Keratinocyte (primary cell): ENCODE results near the gene DEPP1. TPM values are rescaled to one million over a fixed set of nuclear protein-coding genes. Genes with fewer than 3 reads are reported as not detected.

Source experiments
- DNase-seq: peaks from one replicate; pipeline ENCODE4 v3.0.0-alpha.2; 2011; ENCODE audit warnings: low read depth, missing footprints, low spot score
- FAIRE-seq: peaks from 2 replicates; lab custom pipeline; 2011; peaks lifted over from hg19 to GRCh38; lab: Jason Lieb, UNC
- H2AFZ ChIP-seq: 2 replicates; pipeline ENCODE4 v1.6.0; 2012; ENCODE audit warnings: low read length, control low read depth, inconsistent platforms; ENCODE audit not compliant: control insufficient read depth
- H3K27ac ChIP-seq: 2 replicates; pipeline ENCODE4 v1.5.1; 2011; ENCODE audit warnings: low read length; ENCODE audit not compliant: control insufficient read depth, insufficient read depth
- H3K27me3 ChIP-seq: 3 replicates; pipeline ENCODE4 v1.6.0; 2011; ENCODE audit warnings: low read length; ENCODE audit not compliant: control insufficient read depth, insufficient read depth; ENCODE audit errors: extremely low read depth
- H3K36me3 ChIP-seq, 2 experiments: 2 replicates in 1 of 2; 3 replicates in 1 of 2; pipeline ENCODE4 v1.5.1; 2011; ENCODE audit warnings: low read length in 2 of 2, mild to moderate bottlenecking in 1 of 2; ENCODE audit not compliant: control insufficient read depth in 2 of 2, insufficient read depth in 2 of 2; ENCODE audit errors: extremely low read depth in 1 of 2
- H3K4me1 ChIP-seq: 3 replicates; pipeline ENCODE4 v1.5.1; 2011; ENCODE audit warnings: low read length; ENCODE audit not compliant: control insufficient read depth, insufficient read depth; ENCODE audit errors: extremely low read depth
- H3K4me2 ChIP-seq: 3 replicates; pipeline ENCODE4 v1.6.0; 2011; ENCODE audit warnings: low read depth, low read length; ENCODE audit not compliant: control insufficient read depth, insufficient read depth; ENCODE audit errors: extremely low read depth
- H3K4me3 ChIP-seq, 3 experiments: fragments of 200-600 bp in 1 of 3; sonication (generic) in 1 of 3; 2 replicates in 2 of 3; 3 replicates in 1 of 3; pipeline ENCODE4 v1.5.1; 2011 to 2016; ENCODE audit warnings: low read length in 3 of 3, mild to moderate bottlenecking in 3 of 3, control low read depth in 2 of 3, inconsistent platforms in 1 of 3, low read depth in 1 of 3, mixed read lengths in 1 of 3, mixed run types in 1 of 3, moderate library complexity in 1 of 3; ENCODE audit not compliant: control insufficient read depth in 2 of 3, insufficient read depth in 2 of 3; ENCODE audit errors: extremely low read depth in 1 of 3
- H3K79me2 ChIP-seq: 2 replicates; pipeline ENCODE4 v1.6.0; 2012; ENCODE audit warnings: low read length; ENCODE audit not compliant: control insufficient read depth, insufficient read depth
- H3K9ac ChIP-seq: 3 replicates; pipeline ENCODE4 v1.6.0; 2011; ENCODE audit warnings: low read length; ENCODE audit not compliant: control insufficient read depth, insufficient read depth; ENCODE audit errors: extremely low read depth
- H3K9me1 ChIP-seq: 3 replicates; pipeline ENCODE4 v1.6.0; 2011; ENCODE audit warnings: low read length; ENCODE audit not compliant: control insufficient read depth, insufficient read depth; ENCODE audit errors: extremely low read depth
- H3K9me3 ChIP-seq: 2 replicates; pipeline ENCODE4 v1.5.1; 2012; ENCODE audit warnings: low read depth, low read length; ENCODE audit not compliant: control insufficient read depth
- H4K20me1 ChIP-seq: 3 replicates; pipeline ENCODE4 v1.6.0; 2011; ENCODE audit warnings: low read length; ENCODE audit not compliant: control insufficient read depth, insufficient read depth; ENCODE audit errors: extremely low read depth
- EZH2 ChIP-seq: IDR thresholded peaks from one replicate; pipeline ENCODE4 v1.6.1; 2012; ENCODE audit warnings: inconsistent platforms, mild to moderate bottlenecking, low read length, moderate library complexity
- dilution Hi-C: fragments of 300-500 bp; cut with MboI; formaldehyde crosslinking; loops from one replicate; pipeline ENCODE4 v1.7.0; 2020; ENCODE audit warnings: low sequenced_read_pairs; ENCODE audit not compliant: extremely low pct_ligation_motif_present
- polyA plus RNA-seq, 5 experiments: library from polyadenylated mRNA; depleted of rRNA in 3 of 5; stranded (reverse) in 3 of 5; stranded (forward) in 1 of 5; unstranded in 1 of 5; fragments of >200 nt; gene quantifications; 1 replicate in 1 of 5; 2 replicates in 3 of 5; 3 replicates in 1 of 5; pipeline versions ENCODE4 v1.2.1 to v1.2.3, GENCODE V29; 2011 to 2012; ENCODE audit warnings: missing spikeins in 2 of 5, low read depth in 1 of 5, low replicate concordance in 1 of 5
- TF ChIP-seq, protein P1 (sequence below), 3 experiments: IDR thresholded peaks in 1 of 3; conservative IDR thresholded peaks in 1 of 3; optimal IDR thresholded peaks in 1 of 3; 2 replicates in 2 of 3; 3 replicates in 1 of 3; pipeline versions ENCODE3 to v1.5.1; 2011; ENCODE audit warnings: low read length in 3 of 3, mild to moderate bottlenecking in 3 of 3, moderate library complexity in 2 of 3, control low read depth in 1 of 3, inconsistent platforms in 1 of 3; ENCODE audit not compliant: insufficient read depth in 2 of 3; ENCODE audit errors: extremely low read depth in 1 of 3

The DEPP1 gene
- polyA plus RNA-seq, 1 donor (not counting 4 experiments of a cell fraction or from before 2014, with no cell fraction given): 1.2 TPM

DNA sequence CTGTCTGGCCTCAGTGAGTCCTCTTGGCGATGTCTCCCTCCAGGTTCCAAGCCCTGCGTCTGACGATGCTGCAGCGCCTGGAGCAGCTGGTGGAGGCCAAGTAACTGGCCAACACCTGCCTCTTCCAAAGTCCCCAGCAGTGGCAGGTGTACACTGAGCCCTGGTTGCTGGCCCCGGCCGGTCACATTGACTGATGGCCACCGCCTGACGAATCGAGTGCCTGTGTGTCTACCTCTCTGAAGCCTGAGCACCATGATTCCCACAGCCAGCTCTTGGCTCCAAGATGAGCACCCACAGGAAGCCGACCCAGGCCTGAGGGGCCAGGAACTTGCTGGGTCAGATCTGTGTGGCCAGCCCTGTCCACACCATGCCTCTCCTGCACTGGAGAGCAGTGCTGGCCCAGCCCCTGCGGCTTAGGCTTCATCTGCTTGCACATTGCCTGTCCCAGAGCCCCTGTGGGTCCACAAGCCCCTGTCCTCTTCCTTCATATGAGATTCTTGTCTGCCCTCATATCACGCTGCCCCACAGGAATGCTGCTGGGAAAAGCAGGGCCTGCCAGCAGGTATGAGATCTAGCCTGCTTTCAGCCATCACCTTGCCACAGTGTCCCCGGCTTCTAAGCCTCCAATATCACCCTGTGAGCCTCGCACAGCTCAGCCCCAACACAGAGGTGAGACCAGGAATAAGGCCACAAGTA is 14.8 kb upstream of the DEPP1 start:
- peaks cover 9% of the 10 kb centered on the region for H3K27me3 ChIP-seq
- dilution Hi-C loops: no loop called here
- no peaks in the 10 kb centered on the region for H3K9me3 ChIP-seq
- H3K4me1 ChIP-seq: no peaks in the 10 kb centered on the region
- no peak for DNase-seq
- no peak overlapping the region for H3K4me2 ChIP-seq
- no peak overlapping the region for H3K9ac ChIP-seq
- no peaks in the 10 kb centered on the region for H3K79me2 ChIP-seq
- H3K36me3 ChIP-seq: no peaks in the 10 kb centered on the region
- no peak for FAIRE-seq
- H4K20me1 ChIP-seq: no peaks in the 10 kb centered on the region
- no peak overlapping the region for H3K27ac ChIP-seq
- no peak overlapping the region for H3K4me3 ChIP-seq
- no peak overlapping the region for H2AFZ ChIP-seq
- no peak for TF ChIP-seq EZH2
- TF ChIP-seq, protein P1, sequence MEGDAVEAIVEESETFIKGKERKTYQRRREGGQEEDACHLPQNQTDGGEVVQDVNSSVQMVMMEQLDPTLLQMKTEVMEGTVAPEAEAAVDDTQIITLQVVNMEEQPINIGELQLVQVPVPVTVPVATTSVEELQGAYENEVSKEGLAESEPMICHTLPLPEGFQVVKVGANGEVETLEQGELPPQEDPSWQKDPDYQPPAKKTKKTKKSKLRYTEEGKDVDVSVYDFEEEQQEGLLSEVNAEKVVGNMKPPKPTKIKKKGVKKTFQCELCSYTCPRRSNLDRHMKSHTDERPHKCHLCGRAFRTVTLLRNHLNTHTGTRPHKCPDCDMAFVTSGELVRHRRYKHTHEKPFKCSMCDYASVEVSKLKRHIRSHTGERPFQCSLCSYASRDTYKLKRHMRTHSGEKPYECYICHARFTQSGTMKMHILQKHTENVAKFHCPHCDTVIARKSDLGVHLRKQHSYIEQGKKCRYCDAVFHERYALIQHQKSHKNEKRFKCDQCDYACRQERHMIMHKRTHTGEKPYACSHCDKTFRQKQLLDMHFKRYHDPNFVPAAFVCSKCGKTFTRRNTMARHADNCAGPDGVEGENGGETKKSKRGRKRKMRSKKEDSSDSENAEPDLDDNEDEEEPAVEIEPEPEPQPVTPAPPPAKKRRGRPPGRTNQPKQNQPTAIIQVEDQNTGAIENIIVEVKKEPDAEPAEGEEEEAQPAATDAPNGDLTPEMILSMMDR (optimal IDR thresholded peaks at IDR 0.05 in 1 of 3, IDR thresholded peaks at IDR 0.05 in 1 of 3, conservative IDR thresholded peaks at IDR 0.05 in 1 of 3; ENCODE audit: extremely low read depth in 1 of 3, insufficient read depth in 2 of 3, low read length in 3 of 3): no peak
- no peaks in the 10 kb centered on the region for H3K9me1 ChIP-seq

DNA sequence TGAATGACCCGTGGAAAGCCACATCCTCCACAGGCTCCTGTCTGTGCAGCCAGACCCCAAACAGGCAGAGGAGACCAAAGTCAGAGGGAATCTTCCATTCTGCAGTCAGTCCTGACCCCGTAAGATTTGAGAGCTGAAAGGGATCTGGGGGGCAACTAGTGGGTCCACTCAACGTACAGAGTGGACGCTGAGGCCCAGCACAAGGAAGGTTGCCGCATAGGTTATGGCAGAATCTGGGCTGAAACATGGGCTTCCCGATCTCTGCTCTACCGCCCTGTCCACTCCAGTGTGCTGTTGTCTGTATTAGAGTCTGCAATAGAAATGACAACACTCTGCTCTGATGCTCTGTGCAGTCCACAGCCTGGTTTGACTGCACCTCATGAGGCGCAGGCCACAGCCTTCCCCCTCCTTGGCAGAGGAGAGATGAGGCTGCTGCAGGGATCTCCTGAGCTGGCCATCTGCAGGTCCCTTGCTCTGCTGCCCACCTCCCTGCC is 14.2 kb upstream of the DEPP1 start:
- Histone ChIP-seq H3K27me3 (peaks cover 7% of the 10 kb centered on the region), H3K9me3 (no peaks in the 10 kb centered on the region), H3K27ac (no peak overlapping the region), H3K4me1 (no peaks in the 10 kb centered on the region), H3K79me2 (no peaks in the 10 kb centered on the region), H4K20me1 (no peaks in the 10 kb centered on the region), H3K4me2 (no peak overlapping the region), H3K9me1 (no peaks in the 10 kb centered on the region), H3K36me3 (no peaks in the 10 kb centered on the region), H3K9ac (no peak overlapping the region), H3K4me3 (no peak overlapping the region), H2AFZ (no peak overlapping the region)
- TF ChIP-seq, protein P1 (optimal IDR thresholded peaks at IDR 0.05 in 1 of 3, IDR thresholded peaks at IDR 0.05 in 1 of 3, conservative IDR thresholded peaks at IDR 0.05 in 1 of 3; ENCODE audit: extremely low read depth in 1 of 3, insufficient read depth in 2 of 3, low read length in 3 of 3): no peak
- no peak for TF ChIP-seq EZH2
- FAIRE-seq (no peak), DNase-seq (no peak)
- dilution Hi-C loops: no loop called here
